Keratinocyte (primary cell): ENCODE results near the gene RGL1.
A peak's percentile ranks its signal among the peaks of the same experiment; 100 is the strongest.

Experiments
- EZH2 ChIP-seq: IDR thresholded peaks from one replicate; pipeline ENCODE4 v1.6.1; 2012; ENCODE audit warnings: inconsistent platforms, mild to moderate bottlenecking, low read length, moderate library complexity
- TF ChIP-seq, protein P1 (sequence below), 3 experiments: IDR thresholded peaks in 1 of 3; conservative IDR thresholded peaks in 1 of 3; optimal IDR thresholded peaks in 1 of 3; 2 replicates in 2 of 3; 3 replicates in 1 of 3; pipeline versions ENCODE3 to v1.5.1; 2011; ENCODE audit warnings: low read length in 3 of 3, mild to moderate bottlenecking in 3 of 3, moderate library complexity in 2 of 3, control low read depth in 1 of 3, inconsistent platforms in 1 of 3; ENCODE audit not compliant: insufficient read depth in 2 of 3; ENCODE audit errors: extremely low read depth in 1 of 3

DNA sequence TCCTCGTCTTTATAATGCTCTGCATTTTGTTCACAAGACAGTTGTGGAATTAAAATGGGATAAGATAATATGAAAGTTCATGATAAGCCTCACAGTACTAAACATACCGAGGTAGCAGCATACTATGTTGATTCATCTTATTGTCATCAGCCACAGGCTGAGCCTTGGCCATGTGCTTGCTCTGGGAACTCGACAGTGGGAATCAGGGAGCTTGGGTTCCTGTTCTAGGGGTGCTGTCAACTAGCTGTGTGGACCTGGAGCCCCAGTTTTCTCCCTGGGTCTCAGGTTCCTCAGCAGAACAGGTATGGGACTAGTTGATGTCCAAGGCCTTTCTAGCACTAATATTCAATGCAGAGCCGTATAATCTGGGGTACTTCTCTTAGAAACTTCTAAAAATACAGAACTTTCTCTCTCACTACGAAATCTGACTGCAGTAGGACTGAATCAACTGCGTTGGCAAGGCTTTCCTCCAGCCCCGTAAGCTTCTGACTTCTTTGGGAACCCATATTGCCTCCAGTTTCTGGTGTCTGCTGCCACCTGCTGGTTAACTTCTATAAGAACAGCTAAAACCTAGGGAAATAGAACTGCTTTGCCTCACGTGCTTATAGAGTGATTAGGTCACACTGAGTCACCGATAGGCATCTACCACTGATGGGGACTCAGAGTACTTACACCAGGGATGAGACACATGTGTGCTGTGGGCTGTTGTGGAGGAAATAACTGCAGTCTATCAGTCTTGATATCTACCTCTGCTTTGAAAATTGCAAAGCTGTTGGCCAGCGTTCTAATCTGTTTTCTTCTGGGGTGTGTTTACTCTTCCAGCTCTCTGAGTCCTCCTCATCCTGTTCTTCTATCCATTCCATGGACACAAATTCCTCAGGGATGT, 110.9 kb downstream of the RGL1 start:
- TF ChIP-seq, protein P1, sequence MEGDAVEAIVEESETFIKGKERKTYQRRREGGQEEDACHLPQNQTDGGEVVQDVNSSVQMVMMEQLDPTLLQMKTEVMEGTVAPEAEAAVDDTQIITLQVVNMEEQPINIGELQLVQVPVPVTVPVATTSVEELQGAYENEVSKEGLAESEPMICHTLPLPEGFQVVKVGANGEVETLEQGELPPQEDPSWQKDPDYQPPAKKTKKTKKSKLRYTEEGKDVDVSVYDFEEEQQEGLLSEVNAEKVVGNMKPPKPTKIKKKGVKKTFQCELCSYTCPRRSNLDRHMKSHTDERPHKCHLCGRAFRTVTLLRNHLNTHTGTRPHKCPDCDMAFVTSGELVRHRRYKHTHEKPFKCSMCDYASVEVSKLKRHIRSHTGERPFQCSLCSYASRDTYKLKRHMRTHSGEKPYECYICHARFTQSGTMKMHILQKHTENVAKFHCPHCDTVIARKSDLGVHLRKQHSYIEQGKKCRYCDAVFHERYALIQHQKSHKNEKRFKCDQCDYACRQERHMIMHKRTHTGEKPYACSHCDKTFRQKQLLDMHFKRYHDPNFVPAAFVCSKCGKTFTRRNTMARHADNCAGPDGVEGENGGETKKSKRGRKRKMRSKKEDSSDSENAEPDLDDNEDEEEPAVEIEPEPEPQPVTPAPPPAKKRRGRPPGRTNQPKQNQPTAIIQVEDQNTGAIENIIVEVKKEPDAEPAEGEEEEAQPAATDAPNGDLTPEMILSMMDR (optimal IDR thresholded peaks at IDR 0.05 in 1 of 3, IDR thresholded peaks at IDR 0.05 in 1 of 3, conservative IDR thresholded peaks at IDR 0.05 in 1 of 3; ENCODE audit: extremely low read depth in 1 of 3, insufficient read depth in 2 of 3, low read length in 3 of 3), result peak; percentile 61 to 88 (median 70)
- TF ChIP-seq EZH2, result no peak
